SH-SY5Y (cell line): ENCODE results near the gene HYI.

Source experiments
- GATA2 ChIP-seq: IDR thresholded peaks from 2 replicates; pipeline ENCODE4 v1.6.1; 2011; ENCODE audit warnings: mild to moderate bottlenecking, low read depth, low read length
- GATA3 ChIP-seq: IDR thresholded peaks from 2 replicates; pipeline ENCODE4 v1.6.1; 2011; ENCODE audit warnings: low read depth, mild to moderate bottlenecking, low read length, moderate library complexity

GRCh38 chr1:43423672-43424550 is 29.8 kb downstream of the HYI start:
- no peak for TF ChIP-seq GATA2
- no peak for TF ChIP-seq GATA3
